ENCODE measurements around the gene SLC16A12. TPM values are rescaled to one million over a fixed set of nuclear protein-coding genes. Genes with fewer than 3 reads are reported as not detected.
"Not testable (repeated sequence)": the region's sequence is repeated elsewhere in the genome, so short reads cannot be mapped to it uniquely, and the experiment has no call there.

The SLC16A12 gene
- polyA plus RNA-seq, 1 donor (not counting 4 experiments of a cell fraction or from before 2014, with no cell fraction given): 0.10 TPM

DNA sequence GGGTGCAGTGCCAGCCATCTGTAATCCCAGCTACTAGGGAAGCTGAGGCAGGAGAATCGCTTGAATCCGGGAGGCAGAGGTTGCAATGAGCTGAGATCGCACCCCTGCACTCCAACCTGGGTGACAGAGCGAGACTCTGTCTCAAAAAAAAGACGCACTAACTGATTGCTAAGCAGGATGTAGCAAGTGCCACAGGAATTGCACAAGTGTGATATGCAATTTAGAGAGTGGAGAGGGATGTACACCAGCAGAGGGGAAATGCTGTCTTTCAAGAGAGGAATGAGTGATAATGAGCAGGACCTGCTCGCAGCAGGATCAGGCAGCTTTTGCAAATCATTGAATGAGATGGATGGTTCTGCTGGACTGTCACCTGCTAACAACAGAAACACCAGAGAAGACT lies 13.3 kb upstream of the SLC16A12 start:
- no peaks in the 10 kb centered on the region for H3K9me1 ChIP-seq (ENCODE audit: control insufficient read depth, extremely low read depth, insufficient read depth, low read length)
- H3K36me3 ChIP-seq (ENCODE audit: control insufficient read depth in 2 of 2, extremely low read depth in 1 of 2, insufficient read depth in 2 of 2, low read length in 2 of 2): no peaks in the 10 kb centered on the region
- H3K27ac ChIP-seq (ENCODE audit: control insufficient read depth, insufficient read depth, low read length): no peak overlapping the region
- no peak overlapping the region for H2AFZ ChIP-seq (ENCODE audit: control insufficient read depth, low read length)
- no peak overlapping the region for H3K4me3 ChIP-seq (ENCODE audit: control insufficient read depth in 2 of 3, extremely low read depth in 1 of 3, insufficient read depth in 2 of 3, low read depth in 1 of 3, low read length in 3 of 3)
- no peaks in the 10 kb centered on the region for H3K9me3 ChIP-seq (ENCODE audit: control insufficient read depth, low read depth, low read length)
- dilution Hi-C loops (cut with MboI; ENCODE audit: extremely low pct_ligation_motif_present, low sequenced_read_pairs): no loop called here
- H3K27me3 ChIP-seq (ENCODE audit: control insufficient read depth, extremely low read depth, insufficient read depth, low read length): no peaks in the 10 kb centered on the region
- DNase-seq (ENCODE audit: low read depth, low spot score) (no peak), FAIRE-seq (no peak)
- no peak overlapping the region for H3K4me2 ChIP-seq (ENCODE audit: control insufficient read depth, extremely low read depth, insufficient read depth, low read depth, low read length)
- H4K20me1 ChIP-seq (ENCODE audit: control insufficient read depth, extremely low read depth, insufficient read depth, low read length): no peaks in the 10 kb centered on the region
- peaks cover 22% of the 10 kb centered on the region for H3K4me1 ChIP-seq (ENCODE audit: control insufficient read depth, extremely low read depth, insufficient read depth, low read length)
- TF ChIP-seq, protein P1, sequence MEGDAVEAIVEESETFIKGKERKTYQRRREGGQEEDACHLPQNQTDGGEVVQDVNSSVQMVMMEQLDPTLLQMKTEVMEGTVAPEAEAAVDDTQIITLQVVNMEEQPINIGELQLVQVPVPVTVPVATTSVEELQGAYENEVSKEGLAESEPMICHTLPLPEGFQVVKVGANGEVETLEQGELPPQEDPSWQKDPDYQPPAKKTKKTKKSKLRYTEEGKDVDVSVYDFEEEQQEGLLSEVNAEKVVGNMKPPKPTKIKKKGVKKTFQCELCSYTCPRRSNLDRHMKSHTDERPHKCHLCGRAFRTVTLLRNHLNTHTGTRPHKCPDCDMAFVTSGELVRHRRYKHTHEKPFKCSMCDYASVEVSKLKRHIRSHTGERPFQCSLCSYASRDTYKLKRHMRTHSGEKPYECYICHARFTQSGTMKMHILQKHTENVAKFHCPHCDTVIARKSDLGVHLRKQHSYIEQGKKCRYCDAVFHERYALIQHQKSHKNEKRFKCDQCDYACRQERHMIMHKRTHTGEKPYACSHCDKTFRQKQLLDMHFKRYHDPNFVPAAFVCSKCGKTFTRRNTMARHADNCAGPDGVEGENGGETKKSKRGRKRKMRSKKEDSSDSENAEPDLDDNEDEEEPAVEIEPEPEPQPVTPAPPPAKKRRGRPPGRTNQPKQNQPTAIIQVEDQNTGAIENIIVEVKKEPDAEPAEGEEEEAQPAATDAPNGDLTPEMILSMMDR (optimal IDR thresholded peaks at IDR 0.05 in 1 of 3, IDR thresholded peaks at IDR 0.05 in 1 of 3, conservative IDR thresholded peaks at IDR 0.05 in 1 of 3; ENCODE audit: extremely low read depth in 1 of 3, insufficient read depth in 2 of 3, low read length in 3 of 3): no peak
- no peak for TF ChIP-seq EZH2 (IDR thresholded peaks at IDR 0.05; ENCODE audit: low read length)
- no peak overlapping the region for H3K9ac ChIP-seq (ENCODE audit: control insufficient read depth, extremely low read depth, insufficient read depth, low read length)
- no peaks in the 10 kb centered on the region for H3K79me2 ChIP-seq (ENCODE audit: control insufficient read depth, insufficient read depth, low read length)

DNA sequence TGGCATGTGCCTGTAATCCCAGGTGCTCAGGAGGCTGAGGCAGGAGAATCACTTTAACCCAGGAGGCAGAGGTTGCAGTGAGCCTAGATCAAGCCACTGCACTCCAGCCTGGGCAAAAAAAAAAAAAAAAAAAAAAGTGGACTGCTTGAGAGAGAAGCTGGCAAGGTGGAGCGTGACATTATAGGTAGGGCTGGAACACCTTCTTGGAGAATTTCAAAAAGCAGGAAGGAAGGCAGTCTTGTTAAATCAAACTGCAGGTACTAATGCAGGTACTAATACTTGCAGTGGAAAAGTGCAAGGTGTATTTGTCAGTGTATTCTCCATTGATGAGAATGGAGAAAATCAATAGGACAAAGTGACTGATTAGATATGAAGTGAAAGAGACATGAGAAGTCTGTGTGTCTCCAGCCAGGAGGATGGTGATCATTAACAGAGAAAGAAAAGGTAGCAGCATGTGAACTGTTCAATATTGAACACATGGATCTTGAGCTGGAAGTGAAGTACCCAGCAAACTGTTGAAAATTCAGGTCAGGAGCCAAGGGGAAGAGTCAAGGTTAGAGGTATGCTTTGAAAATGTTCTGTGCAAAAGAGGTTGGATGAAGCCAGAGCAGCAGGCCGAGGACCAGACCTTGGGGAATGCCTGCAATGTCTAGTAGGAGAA lies 12.6 kb upstream of the SLC16A12 start:
- dilution Hi-C loops (cut with MboI; ENCODE audit: extremely low pct_ligation_motif_present, low sequenced_read_pairs): no loop called here
- no peak overlapping the region for H3K4me3 ChIP-seq (ENCODE audit: control insufficient read depth in 2 of 3, extremely low read depth in 1 of 3, insufficient read depth in 2 of 3, low read depth in 1 of 3, low read length in 3 of 3)
- H4K20me1 ChIP-seq (ENCODE audit: control insufficient read depth, extremely low read depth, insufficient read depth, low read length): no peaks in the 10 kb centered on the region
- H3K36me3 ChIP-seq (ENCODE audit: control insufficient read depth in 2 of 2, extremely low read depth in 1 of 2, insufficient read depth in 2 of 2, low read length in 2 of 2): no peaks in the 10 kb centered on the region
- FAIRE-seq (no peak), DNase-seq (ENCODE audit: low read depth, low spot score) (no peak)
- no peak overlapping the region for H3K27ac ChIP-seq (ENCODE audit: control insufficient read depth, insufficient read depth, low read length)
- H2AFZ ChIP-seq (ENCODE audit: control insufficient read depth, low read length): no peak overlapping the region
- no peak overlapping the region for H3K4me2 ChIP-seq (ENCODE audit: control insufficient read depth, extremely low read depth, insufficient read depth, low read depth, low read length)
- no peaks in the 10 kb centered on the region for H3K9me1 ChIP-seq (ENCODE audit: control insufficient read depth, extremely low read depth, insufficient read depth, low read length)
- H3K4me1 ChIP-seq (ENCODE audit: control insufficient read depth, extremely low read depth, insufficient read depth, low read length): peaks cover 18% of the 10 kb centered on the region
- no peaks in the 10 kb centered on the region for H3K79me2 ChIP-seq (ENCODE audit: control insufficient read depth, insufficient read depth, low read length)
- H3K9me3 ChIP-seq (ENCODE audit: control insufficient read depth, low read depth, low read length): no peaks in the 10 kb centered on the region
- no peak for TF ChIP-seq EZH2 (IDR thresholded peaks at IDR 0.05; ENCODE audit: low read length)
- TF ChIP-seq, protein P1 (optimal IDR thresholded peaks at IDR 0.05 in 1 of 3, IDR thresholded peaks at IDR 0.05 in 1 of 3, conservative IDR thresholded peaks at IDR 0.05 in 1 of 3; ENCODE audit: extremely low read depth in 1 of 3, insufficient read depth in 2 of 3, low read length in 3 of 3): no peak
- H3K9ac ChIP-seq (ENCODE audit: control insufficient read depth, extremely low read depth, insufficient read depth, low read length): no peak overlapping the region
- H3K27me3 ChIP-seq (ENCODE audit: control insufficient read depth, extremely low read depth, insufficient read depth, low read length): no peaks in the 10 kb centered on the region

DNA sequence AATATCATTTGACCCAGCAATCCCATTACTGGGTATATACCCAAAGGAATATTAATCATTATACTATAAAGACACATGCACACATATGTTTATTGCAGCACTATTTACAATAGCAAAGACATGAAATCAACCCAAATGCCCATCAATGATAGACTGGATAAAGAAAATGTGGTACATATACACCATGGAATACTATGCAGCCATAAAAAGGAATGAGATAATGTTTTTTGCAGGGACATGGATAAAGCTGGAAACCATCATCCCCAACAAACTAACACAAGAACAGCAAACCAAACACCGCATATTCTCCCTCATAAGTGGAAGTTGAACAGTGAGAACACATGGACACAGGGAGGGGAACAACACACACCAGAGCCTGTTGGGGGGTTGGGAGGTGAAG lies 11.3 kb upstream of the SLC16A12 start:
- H3K27me3 ChIP-seq (ENCODE audit: control insufficient read depth, extremely low read depth, insufficient read depth, low read length); H3K9me3 ChIP-seq (ENCODE audit: control insufficient read depth, low read depth, low read length); dilution Hi-C loops (cut with MboI; ENCODE audit: extremely low pct_ligation_motif_present, low sequenced_read_pairs); H3K4me2 ChIP-seq (ENCODE audit: control insufficient read depth, extremely low read depth, insufficient read depth, low read depth, low read length); H4K20me1 ChIP-seq (ENCODE audit: control insufficient read depth, extremely low read depth, insufficient read depth, low read length); H3K27ac ChIP-seq (ENCODE audit: control insufficient read depth, insufficient read depth, low read length); H3K9ac ChIP-seq (ENCODE audit: control insufficient read depth, extremely low read depth, insufficient read depth, low read length); H3K36me3 ChIP-seq (ENCODE audit: control insufficient read depth in 2 of 2, extremely low read depth in 1 of 2, insufficient read depth in 2 of 2, low read length in 2 of 2); FAIRE-seq; H3K9me1 ChIP-seq (ENCODE audit: control insufficient read depth, extremely low read depth, insufficient read depth, low read length); H3K4me3 ChIP-seq (ENCODE audit: control insufficient read depth in 2 of 3, extremely low read depth in 1 of 3, insufficient read depth in 2 of 3, low read depth in 1 of 3, low read length in 3 of 3); H2AFZ ChIP-seq (ENCODE audit: control insufficient read depth, low read length); H3K79me2 ChIP-seq (ENCODE audit: control insufficient read depth, insufficient read depth, low read length); DNase-seq (ENCODE audit: low read depth, low spot score): not testable (repeated sequence)
- H3K4me1 ChIP-seq (ENCODE audit: control insufficient read depth, extremely low read depth, insufficient read depth, low read length): peaks cover 12% of the 10 kb centered on the region

Data from keratinocyte (primary cell).